NCI-H2196 treated with DMSO at 0.1 percent for 48 hours (cell line): Measurements from ENCODE around the gene RAB7B.

Source experiments
- DNase-seq: peaks from one replicate; lab custom pipeline; 2025; ENCODE audit not compliant: unreplicated experiment; lab: John Stamatoyannopoulos, UW

The RAB7B gene

DNA sequence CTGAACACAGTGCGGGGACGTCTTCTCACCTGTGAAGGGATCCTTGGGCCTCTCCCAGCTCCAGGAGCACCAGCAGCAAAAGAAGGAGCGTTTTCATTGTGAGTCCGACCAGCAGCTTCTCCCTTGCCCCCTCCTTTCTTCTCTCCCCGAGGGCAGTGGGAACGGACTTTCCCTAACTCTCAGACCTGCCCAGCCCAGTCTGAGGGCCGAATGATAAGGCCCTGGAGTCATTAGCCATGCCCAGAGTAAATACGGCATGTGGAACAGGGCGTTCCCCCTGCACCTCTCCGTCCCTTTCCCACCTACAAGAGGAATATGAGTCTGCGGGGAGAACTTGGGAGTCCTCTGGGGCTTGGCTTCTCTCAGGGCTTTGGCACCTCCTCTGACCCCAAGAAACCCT lies 20.5 kb upstream of the RAB7B start, which contains the start of gene CTSE:
Gene CTSE, minus strand, starts transcription at position 201 of the 400 bp plus-strand sequence. Its CDS starts 104 bp downstream, at position 97.
- DNase-seq, result no peak

DNA sequence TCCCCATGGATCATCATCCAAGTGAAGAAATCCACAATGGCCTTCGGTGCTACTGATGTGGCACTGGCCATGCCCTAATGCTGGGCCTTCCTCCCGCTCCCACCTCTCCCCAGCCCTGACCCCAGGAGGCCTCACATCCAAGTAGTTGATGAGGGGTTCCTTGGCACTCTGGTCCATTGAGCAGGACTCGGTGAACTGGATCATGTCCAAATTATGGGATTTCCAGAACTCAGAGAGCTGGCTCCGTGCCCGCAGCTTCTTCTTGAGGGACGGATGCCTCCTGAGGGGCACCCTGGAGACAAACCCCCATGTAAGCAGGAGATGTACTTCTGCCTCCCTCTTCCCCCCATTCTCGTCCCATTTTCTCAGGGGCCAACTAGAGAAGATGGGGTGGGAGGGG lies 19.6 kb upstream of the RAB7B start:
- DNase-seq, result no peak

DNA sequence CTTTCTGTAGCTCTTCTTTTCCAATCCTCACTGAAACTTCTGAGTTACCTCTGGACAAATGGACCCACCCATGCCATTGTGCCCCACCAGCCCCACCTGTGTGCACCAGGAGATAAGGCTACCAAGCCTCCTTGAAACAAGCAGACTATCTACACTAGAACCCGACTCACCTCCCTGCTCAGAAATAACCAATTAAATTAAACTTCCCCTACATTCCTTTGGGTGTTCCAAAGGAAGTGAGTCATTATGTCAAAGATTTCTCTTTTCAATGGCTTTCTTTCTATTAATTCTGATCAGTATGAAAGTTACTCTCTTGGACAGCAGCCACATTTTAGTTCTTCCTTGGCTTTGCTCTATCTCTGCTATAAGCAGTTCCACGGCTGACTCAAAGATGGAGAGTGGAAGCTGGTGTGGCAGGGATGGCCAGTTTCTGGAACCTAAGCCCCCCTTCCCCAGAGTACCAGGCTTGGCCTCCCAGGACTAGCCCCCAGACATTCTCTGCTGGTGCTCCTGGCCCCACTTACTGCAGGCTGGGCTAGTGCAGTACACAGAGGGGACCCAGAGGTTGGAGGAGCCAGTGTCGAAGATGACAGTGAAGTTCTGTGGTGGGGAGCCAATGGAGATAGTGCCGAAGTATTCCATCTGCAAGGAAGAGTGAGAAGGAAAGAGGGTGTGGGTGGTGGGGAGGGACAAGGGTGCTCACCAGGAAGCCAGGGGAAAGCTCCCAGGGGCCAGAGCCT lies 18.6 kb upstream of the RAB7B start:
- DNase-seq, result no peak

DNA sequence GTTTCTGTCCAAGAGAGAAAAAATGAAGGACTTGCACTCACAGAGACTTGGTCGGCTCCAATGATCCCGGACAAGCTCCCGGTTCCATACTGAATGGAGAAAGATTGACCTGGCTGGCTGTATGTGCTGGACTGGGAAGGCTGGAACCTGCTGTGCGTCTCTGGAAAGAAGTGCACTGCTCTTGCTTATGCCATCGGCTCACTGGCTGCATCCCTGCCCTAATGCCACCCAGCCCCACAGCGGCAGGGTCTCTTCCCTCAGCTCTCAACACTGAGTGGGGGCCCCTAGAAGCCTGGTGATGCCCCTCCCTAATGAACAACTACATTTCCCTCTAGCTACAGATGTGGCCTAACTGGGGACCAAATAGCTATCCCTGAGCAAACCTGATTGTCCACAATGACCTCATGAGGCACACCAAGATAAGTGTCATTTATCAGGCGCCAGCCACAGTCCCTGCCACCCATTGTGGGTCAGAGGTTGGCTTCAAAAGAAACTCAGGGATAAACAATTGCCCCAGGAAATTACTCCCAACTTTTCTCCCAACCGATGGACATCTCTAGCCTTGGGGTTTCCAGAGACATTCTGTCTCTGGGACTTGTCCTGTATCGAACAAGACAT lies 17.9 kb upstream of the RAB7B start:
- no peak for DNase-seq

- no peak for DNase-seq
Measured at GRCh38 chr1:206020393-206021007, 17.3 kb upstream of the RAB7B start.

GRCh38 chr1:206015071-206015470 lies 11.9 kb upstream of the RAB7B start:
- DNase-seq, result no peak

DNA sequence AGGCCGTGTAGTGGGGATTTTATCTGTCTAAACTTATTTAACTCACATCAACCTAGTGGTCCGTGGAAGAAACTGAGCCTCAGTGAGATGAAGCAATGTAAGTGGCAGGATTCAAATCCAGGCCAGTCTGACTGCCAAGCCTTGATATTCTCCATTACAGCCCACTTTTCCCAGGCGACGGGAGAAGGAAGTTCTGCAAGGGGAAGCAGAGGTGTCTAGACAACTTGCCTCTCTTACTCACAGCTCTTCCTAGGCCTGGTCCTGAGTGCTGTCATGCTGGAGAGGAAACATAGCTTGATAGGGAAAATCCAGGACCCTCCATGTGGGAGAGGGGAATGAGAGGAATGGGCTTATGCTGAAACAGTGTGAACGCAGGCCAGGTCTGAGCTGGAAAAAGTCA lies 11.4 kb upstream of the RAB7B start:
- DNase-seq, result no peak

DNA sequence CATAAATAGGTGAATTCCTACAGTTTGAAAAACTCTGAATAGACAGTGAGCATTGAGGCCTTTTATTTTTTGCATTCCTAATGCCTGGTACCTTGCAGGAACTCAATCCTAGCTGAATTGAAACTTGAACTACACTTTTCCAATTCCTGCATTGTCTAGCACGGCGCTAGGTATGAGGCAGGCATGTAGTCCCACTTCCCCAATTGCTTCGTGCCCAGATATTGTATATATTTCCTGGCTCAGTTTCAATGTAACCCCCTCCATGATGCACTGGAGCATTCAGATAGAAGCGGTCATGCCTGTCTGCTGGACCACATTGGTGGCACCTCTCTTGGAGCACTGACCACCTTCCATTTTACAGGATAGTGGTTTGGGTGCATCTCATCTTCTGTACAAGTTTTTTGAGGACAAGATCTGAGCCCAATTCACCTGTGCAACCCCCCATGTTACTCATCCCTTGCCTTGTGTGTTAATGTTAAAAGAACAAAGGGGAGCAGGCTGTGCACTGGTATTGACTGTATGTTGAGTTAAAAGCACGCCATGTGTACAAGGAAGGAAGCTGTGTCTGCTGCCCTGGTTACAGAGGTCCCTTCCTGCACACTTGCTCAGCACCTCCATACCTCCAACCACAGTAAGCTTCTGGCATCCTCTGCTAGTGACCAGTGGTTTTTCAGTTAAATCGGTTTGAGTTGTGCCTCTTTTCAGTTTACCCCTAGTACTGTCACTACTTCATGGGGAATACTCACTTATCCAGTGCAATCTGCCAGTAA lies 10.0 kb upstream of the RAB7B start:
- no peak for DNase-seq

DNA sequence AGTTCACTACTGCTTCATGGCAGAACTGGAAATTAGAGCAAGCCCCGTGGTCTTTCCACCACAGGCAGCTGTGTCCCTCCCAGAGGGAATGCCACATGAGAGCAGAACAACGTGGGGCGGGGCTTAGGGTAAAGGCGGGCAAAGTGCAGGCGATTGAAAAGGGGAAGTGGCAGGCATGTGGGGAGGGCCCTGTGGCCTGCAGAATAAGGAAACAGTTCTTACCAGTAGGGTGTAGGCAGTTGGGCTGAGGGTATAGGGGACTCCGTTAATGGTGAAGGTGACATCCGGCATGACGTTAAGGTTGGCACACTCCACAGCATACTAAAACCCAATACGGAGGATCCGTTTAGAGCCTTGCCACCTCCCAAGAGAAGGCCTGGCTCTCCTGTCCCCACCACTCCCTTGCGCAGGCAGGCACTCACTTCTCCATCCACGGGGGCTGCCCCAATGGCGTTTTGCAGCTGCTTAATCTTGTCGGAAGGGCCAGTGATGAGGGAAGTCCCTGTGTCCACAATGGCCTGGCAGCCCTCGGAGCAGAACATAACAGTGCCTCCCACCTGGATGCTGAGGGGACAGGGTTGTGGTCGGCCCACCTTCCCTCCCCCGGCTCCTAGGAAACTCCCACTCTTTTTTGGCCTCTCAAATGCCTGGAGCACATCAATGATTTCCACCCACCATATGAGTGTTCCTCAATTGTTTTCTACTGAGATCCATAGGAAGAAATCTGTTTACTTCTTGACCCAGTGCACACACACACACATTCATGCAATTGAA lies 9.1 kb upstream of the RAB7B start:
- no peak for DNase-seq

DNA sequence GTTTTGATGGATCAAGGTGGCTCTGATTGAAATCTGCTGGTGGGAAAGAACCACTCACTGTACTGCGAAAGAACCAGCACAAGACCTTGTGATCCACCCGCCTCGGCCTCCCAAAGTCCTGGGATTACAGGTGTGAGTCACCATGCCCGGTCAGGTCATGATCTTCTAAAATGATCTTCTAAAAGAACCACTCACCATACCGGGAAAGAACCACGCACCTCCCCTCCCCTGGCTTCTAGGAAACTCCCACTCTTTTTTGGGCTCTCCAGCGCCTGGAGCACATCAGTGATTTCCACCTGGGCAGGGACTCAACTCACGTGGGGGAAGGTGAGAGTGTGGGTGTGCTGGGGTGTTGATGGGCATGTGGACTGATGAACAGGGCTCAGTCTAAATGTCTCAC lies 7.9 kb upstream of the RAB7B start:
- no peak for DNase-seq

- no peak for DNase-seq
Measured at GRCh38 chr1:206010060-206010459, 6.9 kb upstream of the RAB7B start.

- DNase-seq, result no peak
Measured at GRCh38 chr1:206006946-206007345, 3.8 kb upstream of the RAB7B start.

- DNase-seq, result no peak
Measured at GRCh38 chr1:206005778-206006180, 2.6 kb upstream of the RAB7B start.

DNA sequence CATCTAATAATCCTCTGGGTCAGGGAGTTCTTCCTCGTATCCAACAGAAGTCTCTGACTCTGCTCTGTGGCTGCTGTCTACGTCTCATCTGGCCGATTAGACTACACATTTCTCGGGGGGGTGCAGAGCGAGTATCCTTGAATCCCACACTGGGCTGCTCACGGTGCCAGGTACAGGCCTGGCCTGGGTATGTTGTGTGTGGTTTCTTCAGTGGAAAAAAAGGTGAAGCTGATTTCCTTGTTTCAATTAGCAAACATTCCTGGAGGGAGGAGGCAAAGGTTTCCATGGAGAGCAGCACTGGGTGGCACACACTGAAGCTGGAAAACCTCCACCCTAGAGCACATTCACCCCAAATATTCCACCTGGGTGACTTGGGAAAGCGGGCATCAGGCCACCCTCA lies 2.0 kb upstream of the RAB7B start:
- no peak for DNase-seq

GRCh38 chr1:206004826-206005225 lies 1.6 kb upstream of the RAB7B start:
- DNase-seq, result no peak

GRCh38 chr1:206003854-206004800 lies 932 bp upstream of the RAB7B start:
- DNase-seq, result no peak

DNA sequence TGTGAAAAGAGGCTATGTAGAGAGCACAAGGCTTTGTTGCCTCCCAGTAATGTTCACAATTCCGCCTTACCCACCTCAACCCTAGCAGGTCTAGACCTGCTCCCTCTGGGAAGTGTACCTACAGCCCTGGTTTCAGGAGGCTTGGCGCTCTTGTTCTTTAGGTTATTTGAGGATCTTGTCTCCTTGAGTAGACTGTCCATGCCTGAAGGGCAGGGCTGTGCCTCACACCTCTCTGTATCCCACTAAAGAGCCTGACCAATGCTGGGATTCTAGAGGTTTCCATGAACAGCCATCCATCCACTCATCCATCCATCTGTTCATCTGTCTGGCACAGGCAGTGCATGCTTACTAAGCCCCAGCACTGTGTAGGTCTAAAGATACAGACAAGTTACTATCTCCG lies 1.0 kb downstream of the RAB7B start:
- no peak for DNase-seq

- no peak for DNase-seq
Measured at GRCh38 chr1:206001476-206001888, 1.7 kb downstream of the RAB7B start.

GRCh38 chr1:206000641-206001339 lies 2.4 kb downstream of the RAB7B start:
- no peak for DNase-seq
